DMS114 treated with DMSO at 0.1 percent for 48 hours (cell line): ENCODE results near the gene PIP5K1C.
"Not testable (repeated sequence)": the region's sequence is repeated elsewhere in the genome, so short reads cannot be mapped to it uniquely, and the experiment has no call there.

ENCODE experiments used
- DNase-seq: peaks from one replicate; lab custom pipeline; 2025; ENCODE audit not compliant: unreplicated experiment; lab: John Stamatoyannopoulos, UW

Gene PIP5K1C

GRCh38 chr19:3679581-3679980 is 20.7 kb downstream of the PIP5K1C start:
- no peak for DNase-seq

GRCh38 chr19:3679138-3679537 is 21.1 kb downstream of the PIP5K1C start:
- no peak for DNase-seq

- DNase-seq: no peak
Measured at GRCh38 chr19:3678188-3678587, 22.1 kb downstream of the PIP5K1C start.

- DNase-seq: no peak
Measured at GRCh38 chr19:3674784-3675543, 25.3 kb downstream of the PIP5K1C start.

GRCh38 chr19:3673506-3674439 is 26.5 kb downstream of the PIP5K1C start:
- no peak for DNase-seq

- no peak for DNase-seq
Measured at GRCh38 chr19:3672993-3673392, 27.3 kb downstream of the PIP5K1C start.

- DNase-seq: no peak
Measured at GRCh38 chr19:3672575-3672948, 27.7 kb downstream of the PIP5K1C start.

- DNase-seq: no peak
Measured at GRCh38 chr19:3671680-3672574, 28.3 kb downstream of the PIP5K1C start.

- DNase-seq: no peak
Measured at GRCh38 chr19:3670796-3671679, 29.2 kb downstream of the PIP5K1C start.

- no peak for DNase-seq
Measured at GRCh38 chr19:3669947-3670795, 30.1 kb downstream of the PIP5K1C start.

- DNase-seq: no peak
Measured at GRCh38 chr19:3669082-3669946, 31.0 kb downstream of the PIP5K1C start.

GRCh38 chr19:3668331-3669081 is 31.8 kb downstream of the PIP5K1C start:
- DNase-seq: no peak

GRCh38 chr19:3667766-3668165 is 32.5 kb downstream of the PIP5K1C start:
- DNase-seq: no peak

GRCh38 chr19:3667037-3667638 is 33.1 kb downstream of the PIP5K1C start:
- no peak for DNase-seq

- DNase-seq: not testable (repeated sequence)
Measured at GRCh38 chr19:3666545-3666856, 33.8 kb downstream of the PIP5K1C start.

- no peak for DNase-seq
Measured at GRCh38 chr19:3665681-3666544, 34.4 kb downstream of the PIP5K1C start.
